HFFc6 (cell line): ENCODE measurements around the gene DNAJC22. TPM values are rescaled to one million over a fixed set of nuclear protein-coding genes. Genes with fewer than 3 reads are reported as not detected.

Experiments
- DNase-seq: peaks from one replicate; pipeline ENCODE4 v3.0.0-alpha.2; 2018
- H3K27ac Mint-ChIP-seq: 2 replicates; pipeline ENCODE4 v1.8.0; 2020; ENCODE audit warnings: mild to moderate bottlenecking, mixed read lengths
- H3K27me3 Mint-ChIP-seq: 2 replicates; pipeline ENCODE4 v1.8.0; 2021; ENCODE audit warnings: mild to moderate bottlenecking, moderate library complexity, mixed read lengths; ENCODE audit not compliant: insufficient read depth
- H3K36me3 Mint-ChIP-seq: 2 replicates; pipeline ENCODE4 v1.8.0; 2021; ENCODE audit warnings: low read depth, mixed read lengths
- H3K4me1 Mint-ChIP-seq: 2 replicates; pipeline ENCODE4 v1.8.0; 2020; ENCODE audit warnings: low read depth, mixed read lengths
- H3K4me3 Mint-ChIP-seq: 2 replicates; pipeline ENCODE4 v1.8.0; 2020; ENCODE audit warnings: mild to moderate bottlenecking, moderate library complexity, mixed read lengths
- H3K9me3 Mint-ChIP-seq: 2 replicates; pipeline ENCODE4 v1.8.0; 2020; ENCODE audit warnings: mild to moderate bottlenecking, mixed read lengths
- CTCF ChIP-seq: fragments of 200-600 bp; sonication (generic); IDR thresholded peaks from 2 replicates; pipeline ENCODE4 v1.5.0; 2021; ENCODE audit warnings: antibody characterized with exemption, mild to moderate bottlenecking
- total RNA-seq, 6 experiments: library from RNA; stranded (reverse); fragmentation: NEBNext Ultra II Directional; extraction: Animal tissue kit (Norgen Biotek cat#: 25700); gene quantifications; 2 replicates in 1 of 6; 3 replicates in 5 of 6; pipeline ENCODE4 v1.2.3, GENCODE V29; 2021

The DNAJC22 gene
- total RNA-seq, 6 experiments from 2014 or later, result 0.38 to 4.1 (median 2.6) TPM

GRCh38 chr12:49355913-49356312, 9.2 kb downstream of the DNAJC22 start:
- peaks cover 35% of the 10 kb centered on the region for H3K4me1 Mint-ChIP-seq

DNA sequence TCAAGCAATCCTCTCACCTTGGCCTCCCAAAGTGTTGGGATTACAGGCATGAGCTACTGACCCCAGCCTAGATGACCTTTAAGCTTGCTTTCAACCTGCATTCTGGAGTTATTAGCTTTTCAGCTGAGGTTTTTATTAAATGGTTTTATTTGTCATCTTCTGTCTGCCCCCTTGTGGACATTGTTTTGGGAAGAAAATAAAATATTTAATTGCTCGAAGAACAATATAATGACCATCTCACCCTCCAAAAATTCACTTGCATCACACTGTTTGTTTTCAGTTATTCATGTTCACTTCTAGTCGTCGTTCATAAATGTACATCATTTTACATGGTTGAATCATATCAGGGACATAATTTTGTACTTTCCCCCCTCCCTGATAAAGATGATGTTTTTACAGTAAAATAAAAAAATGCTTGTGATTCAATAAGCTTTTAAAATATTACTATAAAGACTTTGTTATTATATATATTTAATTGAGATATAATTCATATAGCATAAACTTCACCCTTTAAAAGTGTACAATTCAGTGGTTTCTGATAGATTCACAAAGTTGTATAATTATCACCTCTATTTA, 10.5 kb downstream of the DNAJC22 start:
- Mint-ChIP-seq H3K36me3 (no peaks in the 10 kb centered on the region), H3K27me3 (peaks cover 3% of the 10 kb centered on the region; the same call in 1 of the 2 replicates), H3K4me1 (peaks cover 35% of the 10 kb centered on the region), H3K4me3 (no peak overlapping the region; the same call in 1 of the 2 replicates), H3K27ac (peak overlapping the region; percentile 60), H3K9me3 (no peaks in the 10 kb centered on the region)
- peak; percentile 77 for DNase-seq
- TF ChIP-seq CTCF, result peak; percentile 89

More at GRCh38 chr12:49355913-49356312, 9.2 kb downstream of the DNAJC22 start:
- no peak for DNase-seq
- no peaks in the 10 kb centered on the region for H3K36me3 Mint-ChIP-seq
- H3K27me3 Mint-ChIP-seq, result peaks cover 3% of the 10 kb centered on the region; the same call in 1 of the 2 replicates
- no peak overlapping the region for H3K4me3 Mint-ChIP-seq
- H3K9me3 Mint-ChIP-seq, result no peaks in the 10 kb centered on the region
- TF ChIP-seq CTCF, result no peak
- H3K27ac Mint-ChIP-seq, result no peak overlapping the region

GRCh38 chr12:49358483-49359141, 11.9 kb downstream of the DNAJC22 start:
- peak; percentile 62 for DNase-seq
- Mint-ChIP-seq H3K36me3 (no peaks in the 10 kb centered on the region), H3K4me3 (peak overlapping the region; percentile 54), H3K27me3 (peaks cover 2% of the 10 kb centered on the region; the same call in 1 of the 2 replicates), H3K27ac (peak overlapping the region; percentile 94), H3K4me1 (peaks cover 35% of the 10 kb centered on the region), H3K9me3 (no peaks in the 10 kb centered on the region)
- TF ChIP-seq CTCF, result peak; percentile 82

DNA sequence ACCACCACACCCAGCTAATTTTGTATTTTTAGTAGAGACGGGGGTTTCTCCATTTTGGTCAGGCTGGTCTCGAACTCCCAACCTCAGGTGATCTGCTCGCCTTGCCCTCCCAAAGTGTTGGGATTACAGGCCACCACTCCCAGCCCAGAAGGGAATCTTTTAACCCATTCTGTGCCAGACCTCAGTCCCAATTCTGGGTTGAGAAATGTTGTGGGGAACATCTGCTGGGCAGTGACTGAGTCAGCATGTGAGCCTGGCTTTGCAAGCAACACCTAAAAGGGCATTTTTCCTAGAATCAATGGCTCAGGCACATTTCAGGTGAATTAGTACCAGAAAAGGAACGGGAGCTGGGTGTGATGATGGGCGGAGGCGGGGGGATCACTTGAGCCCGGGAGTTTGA, 13.0 kb downstream of the DNAJC22 start:
- Mint-ChIP-seq H3K9me3 (no peaks in the 10 kb centered on the region), H3K4me1 (peaks cover 43% of the 10 kb centered on the region), H3K27me3 (peaks cover 4% of the 10 kb centered on the region; the same call in 1 of the 2 replicates), H3K4me3 (no peak overlapping the region), H3K27ac (no peak overlapping the region), H3K36me3 (no peaks in the 10 kb centered on the region)
- TF ChIP-seq CTCF, result no peak
- DNase-seq, result no peak

DNA sequence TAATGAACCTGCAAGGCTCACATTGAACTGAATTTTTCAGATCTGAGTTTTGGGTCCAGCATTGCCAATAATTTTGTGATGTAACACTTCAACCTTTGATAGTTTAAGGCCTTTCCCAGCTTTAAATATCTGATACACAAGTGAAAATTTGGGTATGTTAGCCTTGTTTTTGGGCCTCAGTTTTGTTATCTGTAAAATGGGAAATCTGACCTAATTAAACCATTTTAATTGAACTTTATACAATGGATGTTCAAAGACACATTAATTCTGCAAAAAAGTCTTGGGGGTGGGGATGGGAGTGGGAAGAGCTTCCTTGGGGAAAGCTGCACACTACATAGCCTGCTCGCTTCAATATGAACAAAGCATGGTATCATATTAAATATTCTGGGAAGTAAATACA, 15.4 kb downstream of the DNAJC22 start:
- Mint-ChIP-seq H3K4me1 (peaks cover 53% of the 10 kb centered on the region), H3K27me3 (peaks cover 4% of the 10 kb centered on the region; the same call in 1 of the 2 replicates), H3K36me3 (no peaks in the 10 kb centered on the region), H3K9me3 (no peaks in the 10 kb centered on the region), H3K4me3 (no peak overlapping the region), H3K27ac (no peak overlapping the region)
- no peak for TF ChIP-seq CTCF
- DNase-seq, result no peak
